Osteocyte (in vitro differentiated cells): ENCODE results near the gene DDOST. TPM values are rescaled to one million over a fixed set of nuclear protein-coding genes. Genes with fewer than 3 reads are reported as not detected.

Experiments used
- DNase-seq: peaks from one replicate; pipeline ENCODE4 v3.0.0; 2021; ENCODE audit warnings: mixed read lengths; ENCODE audit not compliant: unreplicated experiment; ENCODE audit errors: extremely low spot score
- H3K27ac Mint-ChIP-seq: one replicate; pipeline ENCODE4 v1.8.0; 2021; ENCODE audit warnings: mild to moderate bottlenecking, mixed read lengths; ENCODE audit not compliant: unreplicated experiment
- H3K27me3 Mint-ChIP-seq: one replicate; pipeline ENCODE4 v1.8.0; 2021; ENCODE audit warnings: mixed read lengths; ENCODE audit not compliant: unreplicated experiment
- H3K36me3 Mint-ChIP-seq: one replicate; pipeline ENCODE4 v1.8.0; 2021; ENCODE audit warnings: mixed read lengths; ENCODE audit not compliant: unreplicated experiment
- H3K4me1 Mint-ChIP-seq: one replicate; pipeline ENCODE4 v1.8.0; 2021; ENCODE audit warnings: mixed read lengths; ENCODE audit not compliant: unreplicated experiment
- H3K4me3 Mint-ChIP-seq: one replicate; pipeline ENCODE4 v1.8.0; 2021; ENCODE audit warnings: mild to moderate bottlenecking, moderate library complexity, mixed read lengths; ENCODE audit not compliant: unreplicated experiment
- H3K9me3 Mint-ChIP-seq: one replicate; pipeline ENCODE4 v1.8.0; 2021; ENCODE audit warnings: mixed read lengths; ENCODE audit not compliant: unreplicated experiment
- total RNA-seq: library from RNA; stranded (reverse); gene quantifications from 2 replicates; pipeline ENCODE4 v1.2.1, GENCODE V29; 2021
- TF ChIP-seq, protein P1 (sequence below): fragments of 200-600 bp; sonication (generic); IDR thresholded peaks from 2 replicates; pipeline ENCODE4 v1.5.0; 2021; ENCODE audit warnings: antibody characterized with exemption, mild to moderate bottlenecking, moderate library complexity

Gene DDOST
- total RNA-seq, 1 donor from 2014 or later: 267 TPM

- Mint-ChIP-seq H3K27ac (no peak overlapping the region), H3K9me3 (no peaks in the 10 kb centered on the region), H3K36me3 (peaks cover 67% of the 10 kb centered on the region), H3K4me3 (no peak overlapping the region), H3K4me1 (no peaks in the 10 kb centered on the region), H3K27me3 (no peaks in the 10 kb centered on the region)
- TF ChIP-seq, protein P1, sequence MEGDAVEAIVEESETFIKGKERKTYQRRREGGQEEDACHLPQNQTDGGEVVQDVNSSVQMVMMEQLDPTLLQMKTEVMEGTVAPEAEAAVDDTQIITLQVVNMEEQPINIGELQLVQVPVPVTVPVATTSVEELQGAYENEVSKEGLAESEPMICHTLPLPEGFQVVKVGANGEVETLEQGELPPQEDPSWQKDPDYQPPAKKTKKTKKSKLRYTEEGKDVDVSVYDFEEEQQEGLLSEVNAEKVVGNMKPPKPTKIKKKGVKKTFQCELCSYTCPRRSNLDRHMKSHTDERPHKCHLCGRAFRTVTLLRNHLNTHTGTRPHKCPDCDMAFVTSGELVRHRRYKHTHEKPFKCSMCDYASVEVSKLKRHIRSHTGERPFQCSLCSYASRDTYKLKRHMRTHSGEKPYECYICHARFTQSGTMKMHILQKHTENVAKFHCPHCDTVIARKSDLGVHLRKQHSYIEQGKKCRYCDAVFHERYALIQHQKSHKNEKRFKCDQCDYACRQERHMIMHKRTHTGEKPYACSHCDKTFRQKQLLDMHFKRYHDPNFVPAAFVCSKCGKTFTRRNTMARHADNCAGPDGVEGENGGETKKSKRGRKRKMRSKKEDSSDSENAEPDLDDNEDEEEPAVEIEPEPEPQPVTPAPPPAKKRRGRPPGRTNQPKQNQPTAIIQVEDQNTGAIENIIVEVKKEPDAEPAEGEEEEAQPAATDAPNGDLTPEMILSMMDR: no peak
- no peak for DNase-seq
Measured at GRCh38 chr1:20652300-20652699, 8.9 kb downstream of the DDOST start.

GRCh38 chr1:20648946-20649345 lies 12.2 kb downstream of the DDOST start:
- TF ChIP-seq, protein P1: no peak
- Mint-ChIP-seq H3K27me3 (no peaks in the 10 kb centered on the region), H3K27ac (no peak overlapping the region), H3K36me3 (peaks cover 51% of the 10 kb centered on the region), H3K4me3 (no peak overlapping the region), H3K4me1 (no peaks in the 10 kb centered on the region), H3K9me3 (no peaks in the 10 kb centered on the region)
- no peak for DNase-seq

- H3K27me3 Mint-ChIP-seq: no peaks in the 10 kb centered on the region
Measured at GRCh38 chr1:20648438-20648837, 12.7 kb downstream of the DDOST start.

GRCh38 chr1:20645414-20645813 lies 15.8 kb downstream of the DDOST start:
- H3K4me1 Mint-ChIP-seq: no peaks in the 10 kb centered on the region
- TF ChIP-seq, protein P1: no peak
- H3K27me3 Mint-ChIP-seq: no peaks in the 10 kb centered on the region
- no peaks in the 10 kb centered on the region for H3K9me3 Mint-ChIP-seq
- H3K4me3 Mint-ChIP-seq: no peak overlapping the region
- H3K36me3 Mint-ChIP-seq: peaks cover 43% of the 10 kb centered on the region
- DNase-seq: no peak
- H3K27ac Mint-ChIP-seq: no peak overlapping the region

More at GRCh38 chr1:20648438-20648837, 12.7 kb downstream of the DDOST start:
- DNase-seq: no peak
- Mint-ChIP-seq H3K36me3 (peaks cover 48% of the 10 kb centered on the region), H3K9me3 (no peaks in the 10 kb centered on the region), H3K4me3 (no peak overlapping the region), H3K27ac (no peak overlapping the region), H3K4me1 (no peaks in the 10 kb centered on the region)
- TF ChIP-seq, protein P1: no peak

GRCh38 chr1:20644416-20644815 lies 16.8 kb downstream of the DDOST start:
- Mint-ChIP-seq H3K27me3 (no peaks in the 10 kb centered on the region), H3K27ac (no peak overlapping the region), H3K4me3 (no peak overlapping the region), H3K4me1 (no peaks in the 10 kb centered on the region), H3K9me3 (no peaks in the 10 kb centered on the region), H3K36me3 (peaks cover 40% of the 10 kb centered on the region)
- TF ChIP-seq, protein P1: no peak
- DNase-seq: no peak
